Vagina (tissue), 2 donors: Measurements from ENCODE around the gene HYDIN. TPM values are rescaled to one million over a fixed set of nuclear protein-coding genes. Genes with fewer than 3 reads are reported as not detected.
"Not testable (repeated sequence)": the region's sequence is repeated elsewhere in the genome, so short reads cannot be mapped to it uniquely, and the experiment has no call there.

Experiments
- DNase-seq, 2 donors: peaks; one replicate each; pipeline ENCODE4 v3.0.0-alpha.2; 2017; ENCODE audit errors: extremely low spot score in 2 of 2
- H3K27ac ChIP-seq: fragments of 200-600 bp; sonication (generic); one replicate; pipeline ENCODE4 v1.5.1; 2019
- H3K27me3 ChIP-seq: fragments of 200-600 bp; sonication (generic); one replicate; pipeline ENCODE4 v1.5.1; 2019
- H3K36me3 ChIP-seq, 2 donors: fragments of 200-600 bp; sonication (generic); one replicate each; pipeline ENCODE4 v1.5.1; 2017 to 2019
- H3K4me1 ChIP-seq: fragments of 200-600 bp; sonication (generic); one replicate; pipeline ENCODE4 v1.5.1; 2019
- H3K4me3 ChIP-seq, 2 donors: fragments of 200-600 bp; sonication (generic); 1 replicate in 1 of 2; 2 replicates in 1 of 2; pipeline ENCODE4 v1.5.1; 2016 to 2019
- H3K9me3 ChIP-seq: fragments of 200-600 bp; sonication (generic); one replicate; pipeline ENCODE4 v1.5.1; 2019
- intact Hi-C: fragments of 100-400 bp; cut with DNase I; formaldehyde crosslinking; loops from one replicate; pipeline ENCODE4 v1.15.1; 2023
- total RNA-seq: library from RNA; depleted of rRNA; stranded (reverse); fragments of >200 nt; gene quantifications from one replicate; pipeline ENCODE4 v1.2.3, GENCODE V29; 2016

Gene HYDIN
- total RNA-seq, 1 donor from 2014 or later = not detected

DNA sequence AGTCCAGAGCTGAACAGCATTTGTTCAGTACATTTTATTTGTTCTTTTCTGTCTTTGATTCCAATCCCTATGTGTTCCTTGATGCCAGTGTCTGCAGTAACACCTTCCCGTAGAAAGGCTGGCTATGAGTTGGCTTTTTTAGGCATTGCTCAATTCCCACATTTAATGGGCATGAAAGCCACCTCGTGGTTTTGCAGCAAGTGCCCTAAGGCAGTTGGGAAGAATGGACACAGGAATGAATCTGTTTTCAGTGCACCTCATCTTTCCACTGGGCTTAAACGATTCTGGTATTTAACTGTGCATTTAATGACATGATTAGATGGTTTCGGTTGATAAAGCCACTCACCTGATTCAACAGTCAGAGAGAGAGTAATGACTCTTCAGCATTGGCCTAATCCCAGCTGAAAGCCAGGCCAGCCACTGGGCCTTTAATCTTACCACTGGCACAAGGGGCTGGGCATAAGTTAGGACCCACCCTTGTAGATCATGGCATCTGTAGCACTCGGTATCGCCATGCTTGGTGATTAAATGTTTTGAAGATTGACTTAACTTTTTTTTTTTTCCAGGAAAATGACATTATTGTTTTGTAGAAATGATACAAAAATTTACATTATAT is 211.3 kb downstream of the HYDIN start:
- H3K9me3 ChIP-seq, DNase-seq, H3K4me3 ChIP-seq, H3K36me3 ChIP-seq, H3K27me3 ChIP-seq, H3K4me1 ChIP-seq, intact Hi-C loops, H3K27ac ChIP-seq: not testable (repeated sequence)

DNA sequence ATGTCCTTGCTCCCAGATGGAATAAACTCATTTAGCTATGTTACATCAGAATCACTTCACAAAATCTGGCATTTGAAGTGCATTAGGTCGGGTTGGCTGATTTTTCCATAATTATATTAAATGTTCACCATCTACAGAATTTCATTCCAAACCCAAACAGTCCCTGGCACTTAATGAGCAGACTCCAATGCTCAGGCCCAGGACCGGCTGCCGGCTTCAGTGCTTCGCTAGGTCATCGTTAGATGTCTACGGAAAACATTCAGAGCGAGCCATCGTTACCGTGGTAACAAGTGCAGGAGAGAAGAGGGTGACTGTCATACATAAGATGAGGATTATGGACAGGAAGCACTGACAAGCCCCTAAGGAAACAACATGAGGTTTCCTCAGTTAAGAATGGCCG is 215.1 kb downstream of the HYDIN start:
- H3K4me1 ChIP-seq, H3K27ac ChIP-seq, H3K27me3 ChIP-seq, H3K4me3 ChIP-seq, H3K9me3 ChIP-seq, H3K36me3 ChIP-seq, DNase-seq, intact Hi-C loops: not testable (repeated sequence)

DNA sequence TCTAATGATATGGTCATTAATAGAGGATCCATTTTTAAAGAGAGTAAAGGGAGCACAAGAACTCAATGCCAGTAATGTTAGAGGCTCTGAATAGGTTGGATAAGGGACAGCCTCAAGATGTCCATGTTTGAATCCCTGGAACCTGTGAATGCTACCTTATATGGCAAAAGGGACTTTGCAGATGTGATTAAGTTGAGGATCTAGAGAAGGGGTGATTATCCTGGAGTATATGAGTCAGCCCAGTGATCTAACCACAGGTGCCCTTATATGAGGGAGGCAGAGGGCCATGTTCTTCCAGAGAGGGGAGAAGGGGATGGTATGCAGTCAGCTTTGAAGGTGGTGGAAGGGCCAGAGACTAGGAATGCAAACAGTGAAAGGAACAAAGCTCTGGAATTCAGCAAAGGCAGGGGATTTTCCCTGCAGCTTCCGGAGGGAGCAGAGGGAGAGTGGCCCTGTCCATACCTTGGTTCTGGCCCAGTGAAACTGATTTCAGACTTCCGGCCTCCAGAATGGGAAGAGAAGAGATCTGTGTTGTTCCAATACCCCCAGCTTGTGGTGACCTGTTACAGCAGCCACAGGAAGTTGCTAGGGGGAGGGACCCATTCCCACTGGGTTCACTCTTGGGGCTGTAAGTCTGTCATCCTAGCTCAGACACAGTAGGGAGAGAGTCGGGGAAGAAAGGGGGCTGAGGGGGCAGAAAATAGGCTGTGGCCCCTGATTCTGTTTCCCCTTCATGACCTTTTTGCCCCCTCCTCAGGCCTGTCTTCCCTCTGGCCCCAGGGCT is 220.9 kb downstream of the HYDIN start:
- H3K27me3 ChIP-seq, DNase-seq, H3K27ac ChIP-seq, intact Hi-C loops, H3K9me3 ChIP-seq, H3K4me3 ChIP-seq, H3K36me3 ChIP-seq, H3K4me1 ChIP-seq: not testable (repeated sequence)

DNA sequence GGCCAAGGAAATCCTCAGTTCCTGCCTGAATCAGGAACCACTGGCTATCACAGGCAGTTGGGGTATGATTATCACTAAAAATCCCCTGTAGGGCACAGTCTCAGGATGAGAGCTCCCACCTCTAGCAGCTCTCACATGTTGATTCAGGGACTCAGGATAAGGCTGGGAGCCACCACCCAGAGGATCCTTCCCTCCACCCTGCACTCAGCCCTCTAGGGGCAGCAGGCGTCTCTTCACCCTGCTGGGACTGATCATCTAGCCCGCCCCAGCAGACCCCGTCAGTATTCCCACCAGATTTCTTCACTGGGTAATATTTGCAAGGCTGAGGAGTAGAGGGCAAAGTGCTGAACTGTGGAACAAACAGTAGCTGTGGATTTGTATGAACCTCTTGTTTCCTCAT is 224.0 kb downstream of the HYDIN start:
- H3K36me3 ChIP-seq, H3K27me3 ChIP-seq, H3K27ac ChIP-seq, H3K9me3 ChIP-seq, H3K4me3 ChIP-seq, intact Hi-C loops, DNase-seq, H3K4me1 ChIP-seq: not testable (repeated sequence)

DNA sequence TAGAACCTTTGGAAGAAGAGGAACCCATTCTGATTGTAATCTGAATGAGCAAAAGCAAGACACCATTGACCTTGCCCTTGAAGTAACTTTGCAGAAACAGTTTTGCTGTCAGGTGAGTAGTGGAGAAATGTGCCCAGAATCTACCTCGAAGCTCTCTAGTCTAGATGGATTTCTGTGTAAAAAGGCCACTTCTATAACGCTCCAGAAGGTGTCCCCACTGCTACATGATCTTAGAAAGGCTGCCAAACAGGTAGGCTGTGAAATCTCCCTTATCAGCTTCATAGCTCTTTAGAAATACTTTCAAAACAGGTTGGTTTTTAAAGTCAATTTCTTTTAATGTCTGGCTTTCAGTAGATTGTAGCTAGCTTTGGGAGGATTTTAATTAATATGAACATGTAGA is 230.8 kb downstream of the HYDIN start:
- H3K9me3 ChIP-seq, DNase-seq, intact Hi-C loops, H3K36me3 ChIP-seq, H3K27ac ChIP-seq, H3K4me3 ChIP-seq, H3K27me3 ChIP-seq, H3K4me1 ChIP-seq: not testable (repeated sequence)

DNA sequence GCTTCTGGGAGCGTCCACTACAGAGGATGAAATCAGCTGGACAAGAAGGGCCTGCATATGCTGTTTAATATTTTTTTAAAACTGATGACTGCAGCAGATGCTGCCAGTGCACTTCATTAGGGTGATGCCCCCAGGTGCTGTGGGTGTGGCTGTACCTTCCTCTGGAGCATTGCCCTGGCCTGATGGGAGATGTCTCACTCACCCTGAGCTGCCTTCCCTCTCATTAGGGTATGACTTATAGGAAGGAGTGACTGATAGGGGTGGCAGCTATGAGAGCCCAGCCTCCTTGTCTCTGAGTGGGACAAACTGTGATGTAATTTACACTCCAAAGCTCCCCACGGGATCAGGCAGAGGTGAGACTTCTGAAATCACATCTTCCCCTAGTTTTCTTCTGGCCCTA is 234.7 kb downstream of the HYDIN start:
- DNase-seq, H3K27me3 ChIP-seq, H3K4me1 ChIP-seq, H3K4me3 ChIP-seq, H3K36me3 ChIP-seq, H3K27ac ChIP-seq, intact Hi-C loops, H3K9me3 ChIP-seq: not testable (repeated sequence)

DNA sequence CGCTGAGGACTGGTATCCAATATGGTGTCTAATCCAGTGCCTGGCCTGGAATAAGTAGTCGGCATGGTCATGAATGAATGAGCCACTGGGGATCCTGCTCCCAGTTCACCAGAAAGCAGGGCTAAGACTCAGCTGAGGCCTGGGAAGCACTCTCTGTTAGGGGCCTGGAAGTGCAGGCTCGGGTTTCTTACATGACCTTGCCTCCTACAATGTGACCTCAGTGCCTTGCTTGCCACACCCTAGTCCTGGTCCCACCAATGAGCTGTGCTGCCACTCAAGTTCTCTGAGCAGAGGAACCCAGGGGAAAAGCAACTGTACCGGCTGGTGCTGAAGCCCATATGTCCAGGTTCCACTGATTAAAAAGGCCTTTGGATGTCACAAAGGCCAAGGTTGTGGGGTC is 238.0 kb downstream of the HYDIN start:
- H3K4me1 ChIP-seq, DNase-seq, H3K27ac ChIP-seq, H3K4me3 ChIP-seq, H3K9me3 ChIP-seq, H3K27me3 ChIP-seq, intact Hi-C loops, H3K36me3 ChIP-seq: not testable (repeated sequence)

DNA sequence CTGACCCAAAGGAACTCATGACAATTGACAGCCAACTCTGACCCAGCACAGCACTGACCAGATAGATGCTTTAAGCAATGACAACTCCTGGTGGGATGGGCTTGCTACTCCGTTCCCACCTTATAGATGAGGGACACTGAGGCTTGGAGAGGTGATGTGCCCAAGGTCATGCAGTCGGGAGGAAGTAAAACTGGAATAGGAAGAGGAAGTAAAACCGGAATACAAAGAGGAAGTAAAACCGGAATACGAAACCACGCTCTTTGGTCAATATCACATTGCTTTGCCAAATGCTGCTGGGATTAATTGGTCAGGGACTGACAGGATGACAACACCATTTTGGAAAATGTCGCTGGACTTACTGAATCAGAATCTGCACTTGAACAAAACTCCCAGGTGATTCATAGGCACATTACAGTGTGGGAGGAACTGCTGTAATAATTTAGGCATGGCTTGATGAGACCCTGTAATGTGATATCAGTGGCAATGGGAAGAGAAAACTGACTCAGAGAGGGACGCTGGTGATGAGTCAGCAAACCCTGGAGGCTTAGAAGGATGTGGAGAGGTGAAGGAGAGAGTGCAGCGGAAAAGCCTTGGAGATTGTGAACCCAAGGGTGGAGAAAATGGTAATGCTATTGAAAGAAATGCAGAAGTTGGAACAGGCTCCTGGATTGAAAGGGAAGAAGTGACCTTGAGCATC is 243.4 kb downstream of the HYDIN start:
- intact Hi-C loops, H3K4me1 ChIP-seq, H3K27ac ChIP-seq, H3K27me3 ChIP-seq, H3K9me3 ChIP-seq, DNase-seq, H3K36me3 ChIP-seq, H3K4me3 ChIP-seq: not testable (repeated sequence)

DNA sequence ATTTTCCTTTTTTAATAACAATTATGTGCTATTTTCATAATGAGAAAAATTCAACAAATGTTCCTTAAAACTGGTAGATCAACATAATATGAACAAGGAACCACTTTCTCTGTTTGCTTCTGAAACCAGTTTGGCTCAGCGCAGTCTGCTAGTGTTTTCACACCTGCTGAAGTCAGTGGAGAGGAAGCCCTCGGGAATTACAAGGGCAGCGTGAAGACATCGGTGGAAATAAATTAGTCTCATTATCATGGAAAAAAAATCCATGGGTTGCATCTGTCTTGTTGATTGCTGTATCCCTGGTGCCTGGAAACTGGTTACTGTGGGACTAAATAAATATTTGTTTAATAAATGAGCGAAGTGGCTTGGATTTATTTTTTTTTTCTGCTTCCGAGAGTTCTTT is 245.8 kb downstream of the HYDIN start:
- H3K4me3 ChIP-seq, DNase-seq, H3K36me3 ChIP-seq, H3K4me1 ChIP-seq, H3K27ac ChIP-seq, H3K9me3 ChIP-seq, H3K27me3 ChIP-seq, intact Hi-C loops: not testable (repeated sequence)

DNA sequence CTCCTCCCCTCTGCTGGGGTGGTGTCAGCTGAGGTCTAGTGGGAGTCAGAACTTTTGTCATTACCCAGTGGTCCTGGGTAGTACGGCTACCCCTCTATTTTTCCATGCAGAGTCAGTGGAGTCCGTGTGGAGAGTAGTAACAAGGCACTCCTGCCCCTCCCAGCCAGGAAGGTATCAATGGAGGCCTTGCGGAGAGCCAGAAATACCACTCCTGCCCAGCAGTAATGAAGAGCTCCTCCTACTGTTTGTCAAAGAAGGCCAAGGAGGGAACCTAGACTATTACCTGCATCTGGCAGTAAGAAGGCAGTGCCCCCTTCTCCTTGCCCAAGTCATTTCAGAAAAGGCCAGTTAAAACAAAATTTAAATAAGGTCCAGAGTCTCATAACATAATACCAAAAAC is 262.2 kb downstream of the HYDIN start:
- not testable (repeated sequence) for DNase-seq

DNA sequence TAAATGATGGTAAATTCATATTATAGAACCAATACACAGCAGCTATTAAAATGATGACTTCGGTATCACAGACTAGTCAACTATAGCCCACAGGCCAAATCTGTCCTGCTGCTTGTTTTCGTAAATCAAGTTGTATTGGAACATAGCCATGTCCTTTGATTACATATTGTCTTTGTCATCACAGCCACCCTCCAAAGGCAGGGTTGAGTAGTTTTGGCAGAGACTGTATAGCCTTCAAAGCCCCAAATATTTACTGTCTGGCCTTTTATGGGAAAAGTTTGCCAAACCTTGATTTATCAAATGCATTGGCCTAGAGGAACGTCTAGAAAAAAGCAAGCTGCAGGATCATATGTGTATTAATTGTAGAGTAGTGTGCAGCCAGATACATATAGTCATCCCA is 270.4 kb downstream of the HYDIN start:
- H3K4me1 ChIP-seq, H3K9me3 ChIP-seq, H3K27me3 ChIP-seq, H3K27ac ChIP-seq, H3K36me3 ChIP-seq, DNase-seq, H3K4me3 ChIP-seq, intact Hi-C loops: not testable (repeated sequence)

More for the DNA sequence above, 262.2 kb downstream of the HYDIN start:
- H3K36me3 ChIP-seq, H3K4me1 ChIP-seq, intact Hi-C loops, H3K27ac ChIP-seq, H3K4me3 ChIP-seq, H3K9me3 ChIP-seq, H3K27me3 ChIP-seq: not testable (repeated sequence)

DNA sequence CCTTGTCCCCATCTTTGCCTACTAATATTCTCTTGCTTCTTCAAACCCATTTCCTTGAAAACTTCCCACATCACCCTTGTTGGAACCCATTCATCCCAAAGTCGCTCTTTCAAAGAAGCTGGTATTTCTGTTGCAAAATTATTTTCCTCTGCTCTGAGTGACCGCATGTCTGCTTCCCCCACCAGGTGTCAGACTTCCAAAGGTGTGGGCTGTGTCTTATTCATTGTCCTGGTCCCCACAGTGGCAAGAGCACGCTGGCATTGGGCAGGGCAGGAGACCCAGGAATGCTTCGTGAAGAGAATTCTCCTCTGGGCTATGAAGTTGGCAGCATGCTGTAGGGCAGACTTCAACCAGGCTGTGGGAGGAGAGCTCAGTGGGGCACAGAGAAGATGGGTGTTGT is 275.6 kb downstream of the HYDIN start:
- H3K4me3 ChIP-seq, H3K27me3 ChIP-seq, H3K4me1 ChIP-seq, intact Hi-C loops, H3K27ac ChIP-seq, DNase-seq, H3K36me3 ChIP-seq, H3K9me3 ChIP-seq: not testable (repeated sequence)

DNA sequence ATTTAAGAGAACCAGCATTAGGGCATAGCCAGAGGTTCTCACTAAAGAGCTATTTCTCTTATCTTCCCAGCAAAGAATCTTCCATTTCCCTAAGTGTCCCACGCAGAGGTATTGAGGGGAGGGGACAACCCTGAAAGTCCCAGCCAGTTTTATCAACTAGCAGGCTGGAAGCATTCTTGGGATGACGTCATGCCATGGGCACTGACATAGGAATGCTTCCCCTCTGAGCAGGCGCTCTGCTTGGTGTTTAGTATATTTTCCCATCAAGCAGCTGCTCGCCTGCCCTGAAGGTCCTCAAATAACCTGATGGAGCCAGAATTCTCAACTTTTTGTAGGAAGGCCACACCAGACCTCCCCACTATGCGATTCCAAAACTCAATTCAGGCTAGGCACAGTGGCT is 276.7 kb downstream of the HYDIN start:
- H3K36me3 ChIP-seq, H3K27me3 ChIP-seq, DNase-seq, intact Hi-C loops, H3K4me1 ChIP-seq, H3K4me3 ChIP-seq, H3K9me3 ChIP-seq, H3K27ac ChIP-seq: not testable (repeated sequence)

DNA sequence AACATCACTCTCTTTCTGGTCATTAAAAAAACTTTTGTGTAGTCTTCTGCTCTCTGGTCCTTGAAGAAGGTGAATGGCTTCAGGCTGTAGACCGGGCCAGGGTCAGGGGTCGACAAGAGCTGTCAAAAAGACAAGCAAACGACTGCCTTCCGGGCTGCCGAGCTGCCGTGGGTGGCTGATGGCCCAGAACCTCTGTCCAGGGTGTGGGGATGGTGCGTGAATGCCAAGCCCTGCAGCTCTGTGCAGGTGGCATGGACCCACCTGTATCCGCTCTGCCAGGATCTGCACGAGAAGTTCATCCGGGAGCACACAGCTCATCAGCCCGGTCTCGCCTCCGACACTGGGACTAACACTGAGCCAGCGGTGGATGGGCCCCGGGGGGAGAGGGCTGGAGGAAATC is 287.0 kb downstream of the HYDIN start:
- H3K27ac ChIP-seq, H3K9me3 ChIP-seq, H3K27me3 ChIP-seq, H3K4me1 ChIP-seq, H3K36me3 ChIP-seq, intact Hi-C loops, H3K4me3 ChIP-seq: not testable (repeated sequence)
- peak in 1 of 2 donors; percentile 64 for DNase-seq
